ENCODE measurements around the gene BRSK1.

Gene BRSK1

GRCh38 chr19:55284405-55285058 lies 735 bp downstream of the BRSK1 start:
- no peaks in the 10 kb centered on the region for H3K27me3 ChIP-seq (ENCODE audit: insufficient read depth, low read length, poor library complexity, severe bottlenecking)
- H3K4me1 ChIP-seq (ENCODE audit: insufficient read depth, low read length, poor library complexity, severe bottlenecking), result peaks cover 7% of the 10 kb centered on the region
- no peak overlapping the region for H3K9ac ChIP-seq (ENCODE audit: low read depth, low read length, poor library complexity, severe bottlenecking)
- no peaks in the 10 kb centered on the region for H3K9me2 ChIP-seq (replicated peaks; ENCODE audit: low read depth, low read length)
- H3K4me2 ChIP-seq (ENCODE audit: low read depth, low read length, poor library complexity, severe bottlenecking), result no peak overlapping the region
- peaks cover 6% of the 10 kb centered on the region; the same call in 1 of the 2 replicates for H3F3A ChIP-seq (ENCODE audit: low read depth)
- no peak for TF ChIP-seq EZH2phosphoT487 (IDR thresholded peaks at IDR 0.05; ENCODE audit: borderline replicate concordance)
- TF ChIP-seq CTCF (conservative IDR thresholded peaks at IDR 0.05; ENCODE audit: low read length), result no peak
- H3K4me3 ChIP-seq (ENCODE audit: low read length, poor library complexity, severe bottlenecking), result no peak overlapping the region
- H2AFZ ChIP-seq (ENCODE audit: low read length), result no peak overlapping the region
- H3K36me3 ChIP-seq (ENCODE audit: insufficient read depth, low read length), result no peaks in the 10 kb centered on the region
- no peaks in the 10 kb centered on the region for H3K9me3 ChIP-seq (ENCODE audit: insufficient read depth, low read depth, low read length)
- H4K20me1 ChIP-seq (ENCODE audit: insufficient read depth, low read length, poor library complexity, severe bottlenecking), result no peaks in the 10 kb centered on the region
- peaks cover 1% of the 10 kb centered on the region; the same call in 1 of the 2 replicates for H3K79me2 ChIP-seq (ENCODE audit: insufficient read depth, low read length)

GRCh38 chr19:55285229-55285890 lies 1.6 kb downstream of the BRSK1 start:
- no peak overlapping the region for H2AFZ ChIP-seq (ENCODE audit: low read length)

GRCh38 chr19:55287361-55288079 lies 3.7 kb downstream of the BRSK1 start:
- Histone ChIP-seq H4K20me1 (ENCODE audit: insufficient read depth, low read length, poor library complexity, severe bottlenecking) (no peaks in the 10 kb centered on the region), H3K4me3 (ENCODE audit: low read length, poor library complexity, severe bottlenecking) (no peak overlapping the region), H3K36me3 (ENCODE audit: insufficient read depth, low read length) (no peaks in the 10 kb centered on the region), H2AFZ (ENCODE audit: low read length) (no peak overlapping the region), H3K79me2 (ENCODE audit: insufficient read depth, low read length) (no peaks in the 10 kb centered on the region), H3K4me2 (ENCODE audit: low read depth, low read length, poor library complexity, severe bottlenecking) (no peak overlapping the region), H3K9me2 (replicated peaks; ENCODE audit: low read depth, low read length) (no peaks in the 10 kb centered on the region), H3K4me1 (ENCODE audit: insufficient read depth, low read length, poor library complexity, severe bottlenecking) (no peaks in the 10 kb centered on the region), H3K9ac (ENCODE audit: low read depth, low read length, poor library complexity, severe bottlenecking) (no peak overlapping the region), H3K9me3 (ENCODE audit: insufficient read depth, low read depth, low read length) (no peaks in the 10 kb centered on the region), H3F3A (ENCODE audit: low read depth) (peaks cover 3% of the 10 kb centered on the region; the same call in 1 of the 2 replicates), H3K27me3 (ENCODE audit: insufficient read depth, low read length, poor library complexity, severe bottlenecking) (no peaks in the 10 kb centered on the region)
- TF ChIP-seq CTCF (conservative IDR thresholded peaks at IDR 0.05; ENCODE audit: low read length), result no peak
- TF ChIP-seq EZH2phosphoT487 (IDR thresholded peaks at IDR 0.05; ENCODE audit: borderline replicate concordance), result no peak

More at GRCh38 chr19:55285229-55285890, 1.6 kb downstream of the BRSK1 start:
- no peak overlapping the region for H3K4me2 ChIP-seq (ENCODE audit: low read depth, low read length, poor library complexity, severe bottlenecking)
- H3K36me3 ChIP-seq (ENCODE audit: insufficient read depth, low read length), result no peaks in the 10 kb centered on the region
- peaks cover 7% of the 10 kb centered on the region for H3K4me1 ChIP-seq (ENCODE audit: insufficient read depth, low read length, poor library complexity, severe bottlenecking)
- no peak overlapping the region for H3K9ac ChIP-seq (ENCODE audit: low read depth, low read length, poor library complexity, severe bottlenecking)
- no peaks in the 10 kb centered on the region for H3K79me2 ChIP-seq (ENCODE audit: insufficient read depth, low read length)
- H4K20me1 ChIP-seq (ENCODE audit: insufficient read depth, low read length, poor library complexity, severe bottlenecking), result no peaks in the 10 kb centered on the region
- peaks cover 6% of the 10 kb centered on the region; the same call in 1 of the 2 replicates for H3F3A ChIP-seq (ENCODE audit: low read depth)
- TF ChIP-seq CTCF (conservative IDR thresholded peaks at IDR 0.05; ENCODE audit: low read length), result no peak
- TF ChIP-seq EZH2phosphoT487 (IDR thresholded peaks at IDR 0.05; ENCODE audit: borderline replicate concordance), result no peak
- no peaks in the 10 kb centered on the region for H3K9me2 ChIP-seq (replicated peaks; ENCODE audit: low read depth, low read length)
- no peak overlapping the region for H3K4me3 ChIP-seq (ENCODE audit: low read length, poor library complexity, severe bottlenecking)
- H3K9me3 ChIP-seq (ENCODE audit: insufficient read depth, low read depth, low read length), result no peaks in the 10 kb centered on the region
- no peaks in the 10 kb centered on the region for H3K27me3 ChIP-seq (ENCODE audit: insufficient read depth, low read length, poor library complexity, severe bottlenecking)
